GM12872 (cell line): ENCODE data around the gene EHMT1.

Source experiments
- CTCF ChIP-seq: IDR thresholded peaks from 3 replicates; pipeline ENCODE4 v1.5.1; 2011; ENCODE audit warnings: low read depth, mild to moderate bottlenecking, low read length, moderate library complexity; ENCODE audit not compliant: insufficient read depth

The EHMT1 gene

GRCh38 chr9:137672907-137673791, 54.3 kb downstream of the EHMT1 start:
- peak; percentile 82 for TF ChIP-seq CTCF

- TF ChIP-seq CTCF = no peak
These were observed 55.1 kb downstream of the EHMT1 start for GRCh38 chr9:137673886-137674285.

- no peak for TF ChIP-seq CTCF
These were observed 55.6 kb downstream of the EHMT1 start for GRCh38 chr9:137674307-137674975.

- TF ChIP-seq CTCF = no peak
These were observed 56.1 kb downstream of the EHMT1 start for GRCh38 chr9:137674976-137675320.

- TF ChIP-seq CTCF = no peak
These were observed 58.2 kb downstream of the EHMT1 start for GRCh38 chr9:137676998-137677397.

GRCh38 chr9:137678202-137678601, 59.4 kb downstream of the EHMT1 start:
- TF ChIP-seq CTCF = no peak

- TF ChIP-seq CTCF = no peak
These were observed 60.4 kb downstream of the EHMT1 start for GRCh38 chr9:137679249-137679648.
